HepG2 (cell line): Measurements from ENCODE around the gene LGR6. TPM values are rescaled to one million over a fixed set of nuclear protein-coding genes. Genes with fewer than 3 reads are reported as not detected.

ENCODE experiments used
- AKAP8 ChIP-seq: sonication (generic); formaldehyde crosslinking; IDR thresholded peaks from 2 replicates; pipeline ENCODE4 v1.5.1; 2020; ENCODE audit warnings: mild to moderate bottlenecking, missing genetic modification reagents
- DPF2 ChIP-seq: sonication (generic); formaldehyde crosslinking; IDR thresholded peaks from 2 replicates; pipeline ENCODE4 v1.4.0; 2020; ENCODE audit warnings: mild to moderate bottlenecking, low read depth, missing genetic modification reagents, borderline replicate concordance
- HMG20B ChIP-seq: conservative IDR thresholded peaks from 2 replicates; pipeline ENCODE4 v1.6.1; 2016; ENCODE audit warnings: missing genetic modification reagents, missing compliant biosample characterization
- HNRNPUL1 ChIP-seq: fragments of 200-400 bp; formaldehyde crosslinking; IDR thresholded peaks from 2 replicates; pipeline ENCODE4 v1.6.1; 2017; ENCODE audit warnings: low read depth, mild to moderate bottlenecking, low read length, moderate library complexity
- HOXA3 ChIP-seq: sonication (generic); formaldehyde crosslinking; IDR thresholded peaks from 2 replicates; pipeline ENCODE4 v1.5.0; 2020; ENCODE audit warnings: missing genetic modification reagents
- NFIB ChIP-seq: sonication (generic); formaldehyde crosslinking; IDR thresholded peaks from 2 replicates; pipeline ENCODE4 v1.9.0; 2021; ENCODE audit warnings: missing genetic modification reagents, mild to moderate bottlenecking, borderline replicate concordance
- NFIC ChIP-seq: IDR thresholded peaks from 2 replicates; pipeline ENCODE4 v1.6.1; 2012; ENCODE audit warnings: mild to moderate bottlenecking, low read length, inconsistent platforms
- SETDB1 ChIP-seq: sonication (generic); formaldehyde crosslinking; IDR thresholded peaks from 2 replicates; pipeline ENCODE4 v1.5.1; 2020; ENCODE audit warnings: missing genetic modification reagents, mild to moderate bottlenecking, borderline replicate concordance
- ZNF234 ChIP-seq: sonication (generic); formaldehyde crosslinking; conservative IDR thresholded peaks from 2 replicates; pipeline ENCODE4 v1.5.1; 2020; ENCODE audit warnings: mild to moderate bottlenecking, missing genetic modification reagents
- ZNF484 ChIP-seq: sonication (generic); formaldehyde crosslinking; IDR thresholded peaks from 2 replicates; pipeline ENCODE4 v1.5.1; 2020; ENCODE audit warnings: mild to moderate bottlenecking, low read depth, missing genetic modification reagents, borderline replicate concordance
- ZNF761 ChIP-seq: sonication (generic); formaldehyde crosslinking; conservative IDR thresholded peaks from 2 replicates; pipeline ENCODE4 v1.4.0; 2020; ENCODE audit warnings: mild to moderate bottlenecking, missing genetic modification reagents
- polyA plus RNA-seq, 8 experiments: library from polyadenylated mRNA; depleted of rRNA in 3 of 8; stranded (reverse) in 7 of 8; unstranded in 1 of 8; fragments of >200 nt; fragmentation: Illumina TruSeq in 4 of 8; extraction: Trizol in 4 of 8; gene quantifications; 2 replicates each; pipeline versions ENCODE4 v1.2.1 to v1.2.3, GENCODE V29; 2011 to 2016; ENCODE audit warnings: low read depth in 4 of 8, missing spikeins in 1 of 8, mixed read lengths in 1 of 8; ENCODE audit not compliant: insufficient read depth in 1 of 8
- total RNA-seq, 5 experiments: library from RNA; depleted of rRNA; stranded (reverse); fragments of >200 nt; fragmentation: Illumina TruSeq; extraction: Trizol; gene quantifications; 2 replicates each; pipeline ENCODE4 v1.2.3, GENCODE V29; 2016; ENCODE audit warnings: low read depth in 1 of 5
- TF ChIP-seq, protein P1 (sequence below), 2 experiments: fragments of 450-650 bp in 1 of 2; sonication (generic) in 1 of 2; formaldehyde crosslinking in 1 of 2; IDR thresholded peaks; 2 replicates each; pipeline versions ENCODE4 v1.6.1 to v1.8.0; 2016 to 2022; ENCODE audit warnings: antibody characterized with exemption in 1 of 2, mild to moderate bottlenecking in 1 of 2, missing genetic modification reagents in 1 of 2
- TF ChIP-seq, protein P2 (sequence below): sonication (generic); formaldehyde crosslinking; IDR thresholded peaks from 2 replicates; pipeline ENCODE4 v1.4.0; 2020; ENCODE audit warnings: mild to moderate bottlenecking, missing genetic modification reagents
- TF ChIP-seq, protein P3 (sequence below): fragments of 450-650 bp; IDR thresholded peaks from 2 replicates; pipeline ENCODE4 v1.6.1; 2016
- TF ChIP-seq, protein P4 (sequence below): sonication (generic); formaldehyde crosslinking; IDR thresholded peaks from 2 replicates; pipeline ENCODE4 v1.4.0; 2020; ENCODE audit warnings: missing genetic modification reagents

The LGR6 gene
- total and polyA plus RNA-seq, 2 of the 13 experiments (the other 11 are each of a cell fraction or from before 2014, with no cell fraction given) = 0.07 TPM; not detected in 1

DNA sequence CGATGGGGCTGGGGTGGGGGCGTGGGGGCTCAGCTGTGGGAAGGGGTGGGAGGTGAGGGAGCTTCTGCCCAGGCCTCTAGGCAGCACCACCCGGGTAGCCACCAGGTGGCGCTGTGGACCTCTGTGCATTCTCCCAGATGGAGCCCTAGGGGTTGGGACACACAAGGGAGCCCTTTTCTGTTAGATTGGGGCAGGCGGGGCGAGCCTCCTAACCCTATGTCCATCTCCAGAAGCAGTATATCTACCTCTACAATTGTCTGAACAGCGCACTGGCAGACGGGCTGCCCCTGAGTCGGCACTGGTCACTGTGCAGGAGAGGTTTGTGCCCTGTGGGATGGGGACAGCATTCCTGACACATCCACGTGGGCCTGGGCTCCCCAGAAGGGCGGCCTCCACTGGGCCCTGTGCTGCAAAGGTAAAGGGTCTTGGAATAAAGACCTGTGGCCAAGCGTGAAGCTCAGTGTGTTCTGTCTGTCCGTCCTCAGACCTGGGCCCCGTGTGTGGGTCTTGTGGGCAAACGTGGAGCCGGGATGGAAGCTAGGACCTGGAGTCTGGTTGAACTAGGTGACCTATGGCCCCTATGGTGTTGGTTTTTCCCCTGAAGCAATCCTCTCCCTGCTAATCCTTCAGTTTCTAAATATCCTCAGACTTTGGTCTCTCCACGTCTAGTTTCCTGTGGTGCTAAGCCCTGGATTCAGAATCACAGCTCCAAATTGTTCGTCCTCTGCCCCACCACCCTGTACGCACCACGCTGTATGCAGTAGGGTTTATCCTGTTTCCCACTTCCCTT, 4.4 kb upstream of the LGR6 start (continued):
- TF ChIP-seq, protein P1, sequence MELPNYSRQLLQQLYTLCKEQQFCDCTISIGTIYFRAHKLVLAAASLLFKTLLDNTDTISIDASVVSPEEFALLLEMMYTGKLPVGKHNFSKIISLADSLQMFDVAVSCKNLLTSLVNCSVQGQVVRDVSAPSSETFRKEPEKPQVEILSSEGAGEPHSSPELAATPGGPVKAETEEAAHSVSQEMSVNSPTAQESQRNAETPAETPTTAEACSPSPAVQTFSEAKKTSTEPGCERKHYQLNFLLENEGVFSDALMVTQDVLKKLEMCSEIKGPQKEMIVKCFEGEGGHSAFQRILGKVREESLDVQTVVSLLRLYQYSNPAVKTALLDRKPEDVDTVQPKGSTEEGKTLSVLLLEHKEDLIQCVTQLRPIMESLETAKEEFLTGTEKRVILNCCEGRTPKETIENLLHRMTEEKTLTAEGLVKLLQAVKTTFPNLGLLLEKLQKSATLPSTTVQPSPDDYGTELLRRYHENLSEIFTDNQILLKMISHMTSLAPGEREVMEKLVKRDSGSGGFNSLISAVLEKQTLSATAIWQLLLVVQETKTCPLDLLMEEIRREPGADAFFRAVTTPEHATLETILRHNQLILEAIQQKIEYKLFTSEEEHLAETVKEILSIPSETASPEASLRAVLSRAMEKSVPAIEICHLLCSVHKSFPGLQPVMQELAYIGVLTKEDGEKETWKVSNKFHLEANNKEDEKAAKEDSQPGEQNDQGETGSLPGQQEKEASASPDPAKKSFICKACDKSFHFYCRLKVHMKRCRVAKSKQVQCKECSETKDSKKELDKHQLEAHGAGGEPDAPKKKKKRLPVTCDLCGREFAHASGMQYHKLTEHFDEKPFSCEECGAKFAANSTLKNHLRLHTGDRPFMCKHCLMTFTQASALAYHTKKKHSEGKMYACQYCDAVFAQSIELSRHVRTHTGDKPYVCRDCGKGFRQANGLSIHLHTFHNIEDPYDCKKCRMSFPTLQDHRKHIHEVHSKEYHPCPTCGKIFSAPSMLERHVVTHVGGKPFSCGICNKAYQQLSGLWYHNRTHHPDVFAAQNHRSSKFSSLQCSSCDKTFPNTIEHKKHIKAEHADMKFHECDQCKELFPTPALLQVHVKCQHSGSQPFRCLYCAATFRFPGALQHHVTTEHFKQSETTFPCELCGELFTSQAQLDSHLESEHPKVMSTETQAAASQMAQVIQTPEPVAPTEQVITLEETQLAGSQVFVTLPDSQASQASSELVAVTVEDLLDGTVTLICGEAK (IDR thresholded peaks at IDR 0.05) = no peak
- TF ChIP-seq, protein P1 (CRISPR knock-in tag; IDR thresholded peaks at IDR 0.05) = no peak
- TF ChIP-seq AKAP8 (CRISPR knock-in tag) = no peak
- TF ChIP-seq, protein P2, sequence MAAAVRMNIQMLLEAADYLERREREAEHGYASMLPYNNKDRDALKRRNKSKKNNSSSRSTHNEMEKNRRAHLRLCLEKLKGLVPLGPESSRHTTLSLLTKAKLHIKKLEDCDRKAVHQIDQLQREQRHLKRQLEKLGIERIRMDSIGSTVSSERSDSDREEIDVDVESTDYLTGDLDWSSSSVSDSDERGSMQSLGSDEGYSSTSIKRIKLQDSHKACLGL (CRISPR knock-in tag) = peak; percentile 44; the same call in 1 of the 2 replicates
- no peak for TF ChIP-seq NFIC
- no peak for TF ChIP-seq ZNF234 (CRISPR knock-in tag)
- 0 out of 2 replicates have a peak, but pooled peaks have one; percentile 44 for TF ChIP-seq HOXA3 (CRISPR knock-in tag)
- TF ChIP-seq ZNF761 (CRISPR knock-in tag) = no peak
- TF ChIP-seq HMG20B (CRISPR knock-in tag) = no peak
- TF ChIP-seq, protein P3, sequence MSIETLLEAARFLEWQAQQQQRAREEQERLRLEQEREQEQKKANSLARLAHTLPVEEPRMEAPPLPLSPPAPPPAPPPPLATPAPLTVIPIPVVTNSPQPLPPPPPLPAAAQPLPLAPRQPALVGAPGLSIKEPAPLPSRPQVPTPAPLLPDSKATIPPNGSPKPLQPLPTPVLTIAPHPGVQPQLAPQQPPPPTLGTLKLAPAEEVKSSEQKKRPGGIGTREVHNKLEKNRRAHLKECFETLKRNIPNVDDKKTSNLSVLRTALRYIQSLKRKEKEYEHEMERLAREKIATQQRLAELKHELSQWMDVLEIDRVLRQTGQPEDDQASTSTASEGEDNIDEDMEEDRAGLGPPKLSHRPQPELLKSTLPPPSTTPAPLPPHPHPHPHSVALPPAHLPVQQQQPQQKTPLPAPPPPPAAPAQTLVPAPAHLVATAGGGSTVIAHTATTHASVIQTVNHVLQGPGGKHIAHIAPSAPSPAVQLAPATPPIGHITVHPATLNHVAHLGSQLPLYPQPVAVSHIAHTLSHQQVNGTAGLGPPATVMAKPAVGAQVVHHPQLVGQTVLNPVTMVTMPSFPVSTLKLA = no peak
- TF ChIP-seq NFIB = no peak
- TF ChIP-seq, protein P4, sequence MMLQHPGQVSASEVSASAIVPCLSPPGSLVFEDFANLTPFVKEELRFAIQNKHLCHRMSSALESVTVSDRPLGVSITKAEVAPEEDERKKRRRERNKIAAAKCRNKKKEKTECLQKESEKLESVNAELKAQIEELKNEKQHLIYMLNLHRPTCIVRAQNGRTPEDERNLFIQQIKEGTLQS = no peak
- no peak for TF ChIP-seq ZNF484
- TF ChIP-seq SETDB1 = no peak
- no peak for TF ChIP-seq HNRNPUL1
- TF ChIP-seq DPF2 (CRISPR knock-in tag) = peak; percentile 62; the same call in 1 of the 2 replicates
